ENCODE data around the gene PDIA6. TPM values are rescaled to one million over a fixed set of nuclear protein-coding genes. Genes with fewer than 3 reads are reported as not detected.

Gene PDIA6
- total RNA-seq, 2 experiments from 2014 or later: 146 to 150 TPM

DNA sequence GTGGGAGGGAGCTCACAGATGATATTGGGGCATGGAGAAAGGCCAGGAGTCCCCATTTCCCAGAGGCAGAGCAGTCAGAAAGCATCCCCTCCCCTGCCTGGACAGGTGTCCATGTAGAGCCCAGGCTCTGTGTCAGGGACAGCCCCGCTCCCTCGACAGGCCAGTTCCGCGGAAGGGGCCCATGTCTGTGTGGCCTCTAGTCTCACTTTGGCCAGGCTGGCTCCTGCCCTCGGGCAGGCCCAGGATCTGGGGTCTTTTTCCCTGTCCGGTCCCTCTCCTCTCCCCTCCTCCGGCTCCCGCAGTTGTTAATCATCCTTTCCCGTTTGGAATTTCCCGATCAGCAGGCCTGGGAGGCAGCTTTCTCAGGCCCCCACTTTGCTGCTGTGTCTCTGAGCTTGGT lies 20.4 kb upstream of the PDIA6 start:
- Mint-ChIP-seq H3K36me3 (ENCODE audit: low read depth) (no peaks in the 10 kb centered on the region), H3K27me3 (peaks cover 20% of the 10 kb centered on the region), H3K27ac (no peak overlapping the region), H3K4me3 (no peak overlapping the region), H3K4me1 (ENCODE audit: low read depth) (peaks cover 3% of the 10 kb centered on the region), H3K9me3 (no peaks in the 10 kb centered on the region)
- CTCF ChIA-PET: interaction anchor here (0.6 to 11.2 kb wide), 44 partner anchors 9 to 750 kb away, joined by 3 to 248 read pairs (median 4); partner anchors contain the start of genes KCNF1 and PDIA6
- DNase-seq (no peak), ATAC-seq (no peak)
- TF ChIP-seq, protein P1, sequence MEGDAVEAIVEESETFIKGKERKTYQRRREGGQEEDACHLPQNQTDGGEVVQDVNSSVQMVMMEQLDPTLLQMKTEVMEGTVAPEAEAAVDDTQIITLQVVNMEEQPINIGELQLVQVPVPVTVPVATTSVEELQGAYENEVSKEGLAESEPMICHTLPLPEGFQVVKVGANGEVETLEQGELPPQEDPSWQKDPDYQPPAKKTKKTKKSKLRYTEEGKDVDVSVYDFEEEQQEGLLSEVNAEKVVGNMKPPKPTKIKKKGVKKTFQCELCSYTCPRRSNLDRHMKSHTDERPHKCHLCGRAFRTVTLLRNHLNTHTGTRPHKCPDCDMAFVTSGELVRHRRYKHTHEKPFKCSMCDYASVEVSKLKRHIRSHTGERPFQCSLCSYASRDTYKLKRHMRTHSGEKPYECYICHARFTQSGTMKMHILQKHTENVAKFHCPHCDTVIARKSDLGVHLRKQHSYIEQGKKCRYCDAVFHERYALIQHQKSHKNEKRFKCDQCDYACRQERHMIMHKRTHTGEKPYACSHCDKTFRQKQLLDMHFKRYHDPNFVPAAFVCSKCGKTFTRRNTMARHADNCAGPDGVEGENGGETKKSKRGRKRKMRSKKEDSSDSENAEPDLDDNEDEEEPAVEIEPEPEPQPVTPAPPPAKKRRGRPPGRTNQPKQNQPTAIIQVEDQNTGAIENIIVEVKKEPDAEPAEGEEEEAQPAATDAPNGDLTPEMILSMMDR (IDR thresholded peaks at IDR 0.05): no peak
- intact Hi-C loops (cut with micrococcal nuclease): loop anchor here (2.0 to 10.0 kb wide), 2 partner anchors 292 to 752 kb away; no protein-coding TSS in a partner anchor
- POLR2A ChIA-PET: interaction anchor here (0.7 to 0.9 kb wide), 2 partner anchors 21 to 300 kb away, joined by 3 read pairs; partner anchors contain the start of gene PDIA6

DNA sequence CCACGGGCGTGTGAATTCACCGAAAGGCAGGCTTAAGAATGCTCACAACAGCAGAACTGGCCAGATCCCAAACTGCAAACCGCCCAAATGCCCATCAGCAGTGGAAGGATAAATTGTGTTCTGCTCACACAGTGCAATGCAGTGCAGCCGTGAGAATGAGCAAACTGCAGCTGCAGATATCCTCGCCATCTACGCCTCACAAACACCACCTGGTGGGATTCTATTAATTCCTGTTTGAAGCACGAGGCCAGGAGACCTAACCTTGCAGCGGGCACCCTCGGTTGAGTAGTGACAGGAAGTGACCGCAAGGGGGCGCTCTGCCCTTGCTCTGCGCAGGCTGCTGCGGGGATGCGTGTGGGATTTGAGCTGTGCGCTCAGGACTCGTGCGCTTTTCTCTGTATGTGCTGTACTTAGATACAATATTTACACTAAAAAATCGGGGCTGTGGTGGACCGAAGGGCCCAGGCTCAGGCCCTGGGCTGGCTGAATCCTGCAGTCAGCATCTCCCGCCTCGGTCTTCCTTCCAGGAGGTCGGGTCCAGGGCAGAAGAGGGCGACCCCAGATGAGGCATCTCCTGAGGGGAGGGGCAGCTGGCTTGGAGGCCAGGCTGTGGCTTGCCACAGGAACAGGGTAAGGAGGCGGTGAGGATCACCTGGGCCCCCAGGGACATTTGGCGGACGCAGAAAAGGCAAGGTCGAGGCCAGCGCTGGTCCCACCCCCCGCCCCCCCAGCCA lies 19.8 kb upstream of the PDIA6 start:
- Mint-ChIP-seq H3K27ac (no peak overlapping the region), H3K27me3 (peaks cover 20% of the 10 kb centered on the region), H3K9me3 (no peaks in the 10 kb centered on the region), H3K4me3 (no peak overlapping the region), H3K36me3 (ENCODE audit: low read depth) (no peaks in the 10 kb centered on the region), H3K4me1 (ENCODE audit: low read depth) (peaks cover 3% of the 10 kb centered on the region)
- ChIA-PET CTCF (interaction anchor here (0.6 to 11.2 kb wide), 46 partner anchors 9 to 751 kb away, joined by 3 to 248 read pairs (median 4); partner anchors contain the start of genes KCNF1 and PDIA6), POLR2A (interaction anchor here (0.7 to 0.9 kb wide), 2 partner anchors 20 to 301 kb away, joined by 3 read pairs; partner anchors contain the start of gene PDIA6)
- intact Hi-C loops (cut with micrococcal nuclease): loop anchor here (2.0 to 10.0 kb wide), 2 partner anchors 292 to 752 kb away; no protein-coding TSS in a partner anchor
- DNase-seq: peak; percentile 89
- TF ChIP-seq, protein P1 (IDR thresholded peaks at IDR 0.05): peak; percentile 97
- peak; percentile 92 for ATAC-seq

DNA sequence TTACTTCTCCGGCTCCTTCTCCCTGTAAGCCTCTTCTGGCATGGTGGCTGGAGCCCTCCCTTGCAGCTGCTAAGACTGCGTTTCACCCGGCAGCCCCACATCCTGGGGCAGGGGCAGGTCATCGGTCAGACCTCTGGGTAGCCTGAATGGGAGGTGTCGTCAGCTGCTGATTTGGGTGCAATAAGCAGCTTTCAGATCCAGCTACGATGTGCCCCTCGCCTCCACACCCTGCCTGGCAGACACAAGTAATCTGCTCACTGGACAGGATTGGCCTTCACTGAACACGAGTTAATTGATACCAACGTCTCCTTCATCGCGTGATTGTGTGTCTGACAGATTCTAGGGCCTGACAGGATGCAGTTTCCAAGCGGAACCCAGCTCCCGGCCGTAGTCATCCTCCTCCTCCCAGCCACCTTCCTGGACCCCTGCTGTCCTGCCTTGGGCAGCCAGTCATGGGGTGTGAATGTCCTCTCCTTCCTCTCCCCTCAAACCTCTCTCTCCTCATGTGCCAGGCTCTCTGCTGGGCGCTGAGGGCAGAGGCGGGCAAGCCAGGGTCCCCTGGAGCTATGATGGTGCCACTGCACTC lies 18.9 kb upstream of the PDIA6 start:
- ChIA-PET POLR2A (no interaction called here), CTCF (interaction anchor here (1.1 to 11.2 kb wide), 22 partner anchors 9 to 295 kb away, joined by 3 to 248 read pairs (median 6); partner anchors contain the start of gene PDIA6)
- TF ChIP-seq, protein P1 (IDR thresholded peaks at IDR 0.05): no peak
- ATAC-seq: no peak
- no peak overlapping the region for H3K4me3 Mint-ChIP-seq
- peaks cover 19% of the 10 kb centered on the region for H3K27me3 Mint-ChIP-seq
- intact Hi-C loops (cut with micrococcal nuclease): loop anchor here (10.0 kb wide), 1 partner anchor 753 kb away; no protein-coding TSS in a partner anchor
- H3K4me1 Mint-ChIP-seq (ENCODE audit: low read depth): peaks cover 3% of the 10 kb centered on the region
- no peaks in the 10 kb centered on the region for H3K36me3 Mint-ChIP-seq (ENCODE audit: low read depth)
- no peaks in the 10 kb centered on the region for H3K9me3 Mint-ChIP-seq
- no peak overlapping the region for H3K27ac Mint-ChIP-seq
- no peak for DNase-seq

- Mint-ChIP-seq H3K36me3 (ENCODE audit: low read depth) (no peaks in the 10 kb centered on the region), H3K4me1 (ENCODE audit: low read depth) (peaks cover 3% of the 10 kb centered on the region), H3K27ac (no peak overlapping the region), H3K9me3 (no peaks in the 10 kb centered on the region), H3K27me3 (peaks cover 22% of the 10 kb centered on the region), H3K4me3 (no peak overlapping the region)
- ATAC-seq (no peak), DNase-seq (no peak)
- ChIA-PET CTCF (interaction anchor here (0.9 to 11.2 kb wide), 6 partner anchors 9 to 295 kb away, joined by 3 to 248 read pairs (median 30); a partner anchor contains a TSS), POLR2A (no interaction called here)
- intact Hi-C loops (cut with micrococcal nuclease): loop anchor here (10.0 kb wide), 1 partner anchor 754 kb away; no protein-coding TSS in a partner anchor
- TF ChIP-seq, protein P1 (IDR thresholded peaks at IDR 0.05): no peak
Measured at GRCh38 chr2:10830641-10831399, 18.2 kb upstream of the PDIA6 start.
